ENCODE data around the gene EIF5.
A peak's percentile ranks its signal among the peaks of the same experiment; 100 is the strongest.

EIF5 gene

GRCh38 chr14:103330536-103330935 lies 3.5 kb upstream of the EIF5 start:
- peaks cover 15% of the 10 kb centered on the region for H3K4me1 ChIP-seq (ENCODE audit: insufficient read depth, low read length, poor library complexity, severe bottlenecking)
- TF ChIP-seq EZH2phosphoT487 (IDR thresholded peaks at IDR 0.05; ENCODE audit: borderline replicate concordance): no peak
- TF ChIP-seq CTCF (conservative IDR thresholded peaks at IDR 0.05; ENCODE audit: low read length): no peak

DNA sequence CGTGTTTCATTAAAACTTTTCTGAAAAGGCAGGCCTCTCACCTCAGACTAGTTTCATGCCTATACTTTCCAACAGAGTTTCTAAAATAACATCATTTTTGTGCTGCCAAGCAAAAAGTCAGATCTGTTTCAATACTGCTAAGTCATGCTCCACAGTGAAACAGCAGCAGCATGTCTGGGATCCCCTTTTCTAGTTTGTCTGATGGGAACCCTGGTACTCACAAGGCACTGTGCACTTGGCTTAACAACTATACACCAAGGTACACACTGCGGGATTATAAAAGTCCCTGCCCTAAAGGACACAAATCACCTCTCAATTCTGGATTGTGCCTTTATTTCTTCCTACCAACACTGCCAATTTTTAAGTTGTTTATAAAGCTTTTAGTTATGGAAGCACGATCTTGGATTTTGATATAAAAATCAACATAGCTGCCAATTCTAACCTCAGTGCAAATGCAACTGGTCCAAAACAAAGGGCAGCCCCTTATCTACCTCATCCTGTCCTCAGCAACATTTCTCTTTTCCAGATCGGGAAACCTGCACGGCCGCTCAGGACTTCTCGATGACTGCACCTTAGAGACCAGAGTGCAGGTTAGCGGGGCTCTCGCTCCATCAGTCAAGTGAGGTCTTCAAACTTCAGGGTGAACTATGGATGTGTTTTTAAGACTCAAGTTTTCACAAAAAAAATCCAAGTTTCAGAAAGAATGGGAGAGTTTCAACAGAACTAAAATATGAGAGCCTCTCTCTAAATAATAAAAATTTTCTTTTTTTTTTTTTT lies 1.7 kb upstream of the EIF5 start:
- H3K9me2 ChIP-seq (replicated peaks; ENCODE audit: low read depth, low read length): no peaks in the 10 kb centered on the region
- peaks cover 8% of the 10 kb centered on the region for H3K27me3 ChIP-seq (ENCODE audit: insufficient read depth, low read length, poor library complexity, severe bottlenecking)
- peaks cover 27% of the 10 kb centered on the region for H4K20me1 ChIP-seq (ENCODE audit: insufficient read depth, low read length, poor library complexity, severe bottlenecking)
- H3K9me3 ChIP-seq (ENCODE audit: insufficient read depth, low read depth, low read length): no peaks in the 10 kb centered on the region
- H2AFZ ChIP-seq (ENCODE audit: low read length): no peak overlapping the region
- peak overlapping the region; percentile 99 for H3K9ac ChIP-seq (ENCODE audit: low read depth, low read length, poor library complexity, severe bottlenecking)
- H3K4me3 ChIP-seq (ENCODE audit: low read length, poor library complexity, severe bottlenecking): peak overlapping the region; percentile 97
- TF ChIP-seq EZH2phosphoT487 (IDR thresholded peaks at IDR 0.05; ENCODE audit: borderline replicate concordance): no peak
- TF ChIP-seq CTCF (conservative IDR thresholded peaks at IDR 0.05; ENCODE audit: low read length): no peak
- H3F3A ChIP-seq (ENCODE audit: low read depth): no peaks in the 10 kb centered on the region
- H3K4me2 ChIP-seq (ENCODE audit: low read depth, low read length, poor library complexity, severe bottlenecking): peak overlapping the region; percentile 72
- H3K79me2 ChIP-seq (ENCODE audit: insufficient read depth, low read length): peaks cover 57% of the 10 kb centered on the region
- peaks cover 33% of the 10 kb centered on the region for H3K4me1 ChIP-seq (ENCODE audit: insufficient read depth, low read length, poor library complexity, severe bottlenecking)
- peaks cover 22% of the 10 kb centered on the region for H3K36me3 ChIP-seq (ENCODE audit: insufficient read depth, low read length)

More at GRCh38 chr14:103330536-103330935, 3.5 kb upstream of the EIF5 start:
- H3F3A ChIP-seq (ENCODE audit: low read depth): no peaks in the 10 kb centered on the region
- peaks cover 39% of the 10 kb centered on the region for H3K79me2 ChIP-seq (ENCODE audit: insufficient read depth, low read length)
- no peak overlapping the region for H3K9ac ChIP-seq (ENCODE audit: low read depth, low read length, poor library complexity, severe bottlenecking)
- no peak overlapping the region for H3K4me3 ChIP-seq (ENCODE audit: low read length, poor library complexity, severe bottlenecking)
- H3K9me2 ChIP-seq (replicated peaks; ENCODE audit: low read depth, low read length): no peaks in the 10 kb centered on the region
- no peaks in the 10 kb centered on the region for H3K9me3 ChIP-seq (ENCODE audit: insufficient read depth, low read depth, low read length)
- peaks cover 4% of the 10 kb centered on the region; the same call in 1 of the 2 replicates for H3K36me3 ChIP-seq (ENCODE audit: insufficient read depth, low read length)
- H3K27me3 ChIP-seq (ENCODE audit: insufficient read depth, low read length, poor library complexity, severe bottlenecking): peaks cover 8% of the 10 kb centered on the region
- H4K20me1 ChIP-seq (ENCODE audit: insufficient read depth, low read length, poor library complexity, severe bottlenecking): peaks cover 9% of the 10 kb centered on the region
- H2AFZ ChIP-seq (ENCODE audit: low read length): no peak overlapping the region
- no peak overlapping the region for H3K4me2 ChIP-seq (ENCODE audit: low read depth, low read length, poor library complexity, severe bottlenecking)

- H3F3A ChIP-seq (ENCODE audit: low read depth): no peaks in the 10 kb centered on the region
- H3K79me2 ChIP-seq (ENCODE audit: insufficient read depth, low read length): peaks cover 83% of the 10 kb centered on the region
- H3K4me3 ChIP-seq (ENCODE audit: low read length, poor library complexity, severe bottlenecking): peak overlapping the region; percentile 97
- peaks cover 53% of the 10 kb centered on the region for H4K20me1 ChIP-seq (ENCODE audit: insufficient read depth, low read length, poor library complexity, severe bottlenecking)
- H3K4me1 ChIP-seq (ENCODE audit: insufficient read depth, low read length, poor library complexity, severe bottlenecking): peaks cover 57% of the 10 kb centered on the region
- H3K9me2 ChIP-seq (replicated peaks; ENCODE audit: low read depth, low read length): no peaks in the 10 kb centered on the region
- peak overlapping the region; percentile 99 for H3K9ac ChIP-seq (ENCODE audit: low read depth, low read length, poor library complexity, severe bottlenecking)
- peaks cover 48% of the 10 kb centered on the region for H3K36me3 ChIP-seq (ENCODE audit: insufficient read depth, low read length)
- no peak overlapping the region for H2AFZ ChIP-seq (ENCODE audit: low read length)
- H3K27me3 ChIP-seq (ENCODE audit: insufficient read depth, low read length, poor library complexity, severe bottlenecking): peaks cover 8% of the 10 kb centered on the region
- H3K4me2 ChIP-seq (ENCODE audit: low read depth, low read length, poor library complexity, severe bottlenecking): peak overlapping the region; percentile 99
- TF ChIP-seq EZH2phosphoT487 (IDR thresholded peaks at IDR 0.05; ENCODE audit: borderline replicate concordance) (no peak), CTCF (conservative IDR thresholded peaks at IDR 0.05; ENCODE audit: low read length) (no peak)
- no peaks in the 10 kb centered on the region for H3K9me3 ChIP-seq (ENCODE audit: insufficient read depth, low read depth, low read length)
Measured at GRCh38 chr14:103334644-103335622, 896 bp downstream of the EIF5 start.
